Spleen (tissue), 7 donors: ENCODE results near the gene LRRTM4.

ENCODE experiments used
- CTCF ChIP-seq, 11 experiments: fragments of 200-600 bp in 7 of 11; fragments of 450-650 bp in 4 of 11; sonication (generic) in 4 of 11; IDR thresholded peaks in 8 of 11; conservative IDR thresholded peaks in 3 of 11; 1 replicate in 7 of 11; 2 replicates in 4 of 11; pipeline versions ENCODE4 v1.4.0 to v1.8.0; 2016 to 2021; ENCODE audit warnings: antibody characterized with exemption in 11 of 11, inconsistent platforms in 4 of 11, mild to moderate bottlenecking in 1 of 11
- POLR2AphosphoS5 ChIP-seq, 3 donors: sonication (generic); formaldehyde crosslinking; IDR thresholded peaks; one replicate each; pipeline ENCODE4 v1.5.1; 2017; ENCODE audit warnings: antibody characterized with exemption in 3 of 3
- donor health status: DM: no; HTN: no; CAD: no; lungs with moderate emphysema.
- donor health status: DM: no; HTN: no; CAD: no.
- donor health status: DM: no; HTN: no; CAD: no.

DNA sequence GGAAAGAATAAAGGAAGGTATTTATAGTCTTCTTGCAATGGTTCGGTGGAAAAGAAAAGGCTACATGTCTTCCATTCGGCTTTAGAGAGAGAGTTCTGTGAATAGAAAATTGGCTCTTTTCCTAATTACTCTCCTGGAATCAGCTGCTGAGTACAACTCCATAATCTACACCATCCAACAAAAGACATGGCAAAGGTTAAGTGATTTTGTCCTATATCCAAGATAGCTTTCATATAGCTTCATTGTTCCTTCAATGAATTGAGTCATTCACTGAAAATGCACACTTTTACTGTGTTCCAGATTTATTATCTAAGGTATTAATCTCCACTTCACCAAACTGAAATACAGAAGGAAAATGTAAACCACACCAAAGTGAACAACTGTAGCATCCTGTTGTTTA, 514.5 kb downstream of the LRRTM4 start:
- no peak for TF ChIP-seq CTCF (IDR thresholded peaks at IDR 0.05 in 8 of 11, conservative IDR thresholded peaks at IDR 0.05 in 3 of 11)
- TF ChIP-seq POLR2AphosphoS5 (IDR thresholded peaks at IDR 0.05), result no peak
